GM12891 (cell line): ENCODE measurements around the gene GNAO1.

Experiments
- DNase-seq: peaks from one replicate; pipeline ENCODE4 v3.0.0; 2011; ENCODE audit warnings: low spot score; ENCODE audit not compliant: insufficient read length
- FAIRE-seq: peaks from 2 replicates; lab custom pipeline; 2011; peaks lifted over from hg19 to GRCh38; lab: Jason Lieb, UNC
- PAX5 ChIP-seq: IDR thresholded peaks from 2 replicates; pipeline ENCODE4 v1.6.1; 2011; ENCODE audit warnings: low read length, moderate library complexity, mild to moderate bottlenecking; ENCODE audit not compliant: insufficient read depth, severe bottlenecking
- POLR2A ChIP-seq: IDR thresholded peaks from 2 replicates; pipeline ENCODE4 v1.6.1; 2011; ENCODE audit warnings: low read depth, low read length, control low read depth
- POLR2AphosphoS5 ChIP-seq: IDR thresholded peaks from 2 replicates; pipeline ENCODE4 v1.6.1; 2011; ENCODE audit warnings: low read depth, low read length, control low read depth
- POU2F2 ChIP-seq: IDR thresholded peaks from 2 replicates; pipeline ENCODE4 v1.6.1; 2011; ENCODE audit warnings: low read depth, mild to moderate bottlenecking, control low read depth, low read length, moderate library complexity
- SPI1 ChIP-seq: IDR thresholded peaks from 2 replicates; pipeline ENCODE4 v1.6.1; 2011; ENCODE audit warnings: low read depth, low read length, control low read depth
- TAF1 ChIP-seq: IDR thresholded peaks from 2 replicates; pipeline ENCODE4 v1.6.1; 2011; ENCODE audit warnings: low read depth, low read length, control low read depth

GNAO1 gene

GRCh38 chr16:56211435-56211981 is 20.2 kb downstream of the GNAO1 start:
- no peak for TF ChIP-seq POLR2A
- TF ChIP-seq SPI1, result no peak
- no peak for TF ChIP-seq POU2F2
- TF ChIP-seq TAF1, result no peak
- TF ChIP-seq PAX5, result no peak
- no peak for TF ChIP-seq POLR2AphosphoS5
- DNase-seq (no peak), FAIRE-seq (no peak)

GRCh38 chr16:56212144-56212543 is 20.9 kb downstream of the GNAO1 start:
- no peak for DNase-seq
- TF ChIP-seq POLR2A (no peak), POLR2AphosphoS5 (no peak), TAF1 (no peak), PAX5 (no peak), POU2F2 (no peak), SPI1 (no peak)
- FAIRE-seq, result no peak

- DNase-seq, result no peak
- TF ChIP-seq PAX5 (no peak), TAF1 (no peak), POU2F2 (no peak), POLR2AphosphoS5 (no peak), POLR2A (no peak), SPI1 (no peak)
- no peak for FAIRE-seq
Observed at GRCh38 chr16:56221995-56222394, 30.7 kb downstream of the GNAO1 start.

- no peak for FAIRE-seq
- TF ChIP-seq TAF1 (no peak), POLR2A (no peak), SPI1 (no peak), PAX5 (no peak), POU2F2 (no peak), POLR2AphosphoS5 (no peak)
- DNase-seq, result no peak
Observed at GRCh38 chr16:56222474-56222997, 31.2 kb downstream of the GNAO1 start.

- FAIRE-seq (no peak), DNase-seq (no peak)
- TF ChIP-seq PAX5 (no peak), TAF1 (no peak), POLR2A (no peak), POLR2AphosphoS5 (no peak), POU2F2 (no peak), SPI1 (no peak)
Observed at GRCh38 chr16:56225017-56225742, 33.9 kb downstream of the GNAO1 start.

- DNase-seq (no peak), FAIRE-seq (no peak)
- TF ChIP-seq POLR2AphosphoS5 (no peak), SPI1 (no peak), PAX5 (no peak)
Observed at GRCh38 chr16:56226187-56226586, 34.9 kb downstream of the GNAO1 start.

GRCh38 chr16:56226845-56227525 is 35.7 kb downstream of the GNAO1 start:
- TF ChIP-seq SPI1 (no peak), POLR2AphosphoS5 (no peak), PAX5 (no peak), TAF1 (no peak), POU2F2 (no peak), POLR2A (no peak)
- FAIRE-seq (no peak), DNase-seq (no peak)

GRCh38 chr16:56227936-56228335 is 36.6 kb downstream of the GNAO1 start:
- FAIRE-seq, result no peak
- TF ChIP-seq TAF1 (no peak), POU2F2 (no peak), POLR2A (no peak), PAX5 (no peak), POLR2AphosphoS5 (no peak), SPI1 (no peak)
- DNase-seq, result no peak

- DNase-seq, result no peak
- TF ChIP-seq SPI1 (no peak), PAX5 (no peak)
- no peak for FAIRE-seq
Observed at GRCh38 chr16:56228476-56228875, 37.2 kb downstream of the GNAO1 start.

GRCh38 chr16:56233795-56234566 is 42.7 kb downstream of the GNAO1 start:
- no peak for DNase-seq
- FAIRE-seq, result no peak
- TF ChIP-seq PAX5 (no peak), POLR2A (no peak), POU2F2 (no peak)
